Activated naive CD4-positive, alpha-beta T cell treated with anti-CD3 and anti-CD28 coated beads for 36 hours (primary cell): ENCODE data around the gene GBX2. TPM values are rescaled to one million over a fixed set of nuclear protein-coding genes. Genes with fewer than 3 reads are reported as not detected.

Experiments used
- CTCF ChIA-PET: fragments of 350-600 bp; sonication (Branson Sonifier 250); formaldehyde crosslinking; loops from one replicate; lab custom pipeline; 2021; ENCODE audit warnings: antibody characterized with exemption; lab: Charles Lee
- DNase-seq: peaks from one replicate; pipeline ENCODE4 v3.0.0-alpha.2; 2020
- H3K27ac Mint-ChIP-seq: one replicate; pipeline ENCODE4 v1.8.0; 2021; ENCODE audit warnings: mild to moderate bottlenecking, mixed read lengths
- H3K27me3 Mint-ChIP-seq: one replicate; pipeline ENCODE4 v1.8.0; 2021; ENCODE audit warnings: low read depth, mixed read lengths
- H3K36me3 Mint-ChIP-seq: one replicate; pipeline ENCODE4 v1.8.0; 2021; ENCODE audit warnings: low read depth, mixed read lengths
- H3K4me1 Mint-ChIP-seq: one replicate; pipeline ENCODE4 v1.8.0; 2021; ENCODE audit warnings: low read depth, mixed read lengths
- H3K4me3 Mint-ChIP-seq: one replicate; pipeline ENCODE4 v1.8.0; 2021; ENCODE audit warnings: mild to moderate bottlenecking, moderate library complexity, mixed read lengths
- H3K9me3 Mint-ChIP-seq: one replicate; pipeline ENCODE4 v1.8.0; 2021; ENCODE audit warnings: mixed read lengths
- intact Hi-C: fragments of 100-400 bp; cut with micrococcal nuclease; formaldehyde crosslinking; loops from one replicate; pipeline ENCODE4 v1.15.1; 2023
- total RNA-seq, 2 experiments: library from RNA; stranded (reverse); gene quantifications; one replicate each; pipeline ENCODE4 v1.2.3, GENCODE V29; 2021

The GBX2 gene
- total RNA-seq, 2 experiments from 2014 or later, result not detected

DNA sequence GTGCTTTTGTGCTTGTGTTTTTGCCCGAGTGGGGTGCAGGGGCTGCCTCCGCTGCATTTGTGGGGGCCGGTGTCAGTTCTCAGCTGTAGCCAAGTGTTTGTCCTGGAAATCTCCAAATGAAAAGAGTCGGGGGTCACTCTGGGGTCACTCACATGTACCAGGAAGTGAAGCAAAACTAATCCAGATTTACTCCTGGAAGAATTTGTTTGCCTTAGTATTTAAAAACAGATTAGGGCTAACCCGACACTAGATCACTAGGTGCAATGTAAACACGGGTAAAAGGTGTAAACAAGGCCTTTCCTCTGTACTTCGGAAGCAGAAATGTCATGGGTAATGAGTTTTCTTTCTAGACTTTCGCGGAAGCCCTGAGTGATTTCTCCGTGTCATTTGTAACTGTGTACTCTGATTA lies 50.3 kb downstream of the GBX2 start:
- no peak for DNase-seq
- Mint-ChIP-seq H3K27ac (no peak overlapping the region), H3K4me1 (no peaks in the 10 kb centered on the region), H3K27me3 (peaks cover 16% of the 10 kb centered on the region), H3K36me3 (no peaks in the 10 kb centered on the region), H3K4me3 (no peak overlapping the region), H3K9me3 (no peaks in the 10 kb centered on the region)
- CTCF ChIA-PET, result no interaction called here
- intact Hi-C loops, result no loop called here

DNA sequence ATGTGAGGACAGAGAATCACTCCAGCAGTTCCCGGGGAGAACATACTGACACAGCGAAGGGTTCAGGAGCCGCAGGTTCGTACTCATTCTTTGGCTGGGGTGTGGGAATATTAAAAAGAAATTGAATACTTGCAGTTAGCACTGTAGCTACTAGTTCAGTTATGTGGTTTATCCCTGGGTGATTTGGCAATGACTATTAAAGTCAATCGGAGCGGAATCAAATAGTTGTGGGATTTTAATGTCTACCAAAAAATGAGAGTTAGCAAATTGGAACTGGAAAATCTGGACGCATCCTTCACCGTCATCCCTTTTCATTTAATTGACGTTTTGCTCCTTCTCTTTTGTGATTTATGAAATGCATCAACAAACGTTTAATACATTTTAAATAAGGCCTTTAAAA lies 50.8 kb downstream of the GBX2 start:
- no peaks in the 10 kb centered on the region for H3K36me3 Mint-ChIP-seq
- CTCF ChIA-PET, result no interaction called here
- H3K27me3 Mint-ChIP-seq, result peaks cover 16% of the 10 kb centered on the region
- no peaks in the 10 kb centered on the region for H3K9me3 Mint-ChIP-seq
- no peak overlapping the region for H3K4me3 Mint-ChIP-seq
- H3K27ac Mint-ChIP-seq, result no peak overlapping the region
- intact Hi-C loops, result no loop called here
- no peaks in the 10 kb centered on the region for H3K4me1 Mint-ChIP-seq
- DNase-seq, result no peak

Other genes with a start within 250 kb of the GBX2 start
- not detected for gene ASB18, start 96.0 kb upstream of the GBX2 start, total RNA-seq